ENCODE data around the gene PIK3R1.

DNA sequence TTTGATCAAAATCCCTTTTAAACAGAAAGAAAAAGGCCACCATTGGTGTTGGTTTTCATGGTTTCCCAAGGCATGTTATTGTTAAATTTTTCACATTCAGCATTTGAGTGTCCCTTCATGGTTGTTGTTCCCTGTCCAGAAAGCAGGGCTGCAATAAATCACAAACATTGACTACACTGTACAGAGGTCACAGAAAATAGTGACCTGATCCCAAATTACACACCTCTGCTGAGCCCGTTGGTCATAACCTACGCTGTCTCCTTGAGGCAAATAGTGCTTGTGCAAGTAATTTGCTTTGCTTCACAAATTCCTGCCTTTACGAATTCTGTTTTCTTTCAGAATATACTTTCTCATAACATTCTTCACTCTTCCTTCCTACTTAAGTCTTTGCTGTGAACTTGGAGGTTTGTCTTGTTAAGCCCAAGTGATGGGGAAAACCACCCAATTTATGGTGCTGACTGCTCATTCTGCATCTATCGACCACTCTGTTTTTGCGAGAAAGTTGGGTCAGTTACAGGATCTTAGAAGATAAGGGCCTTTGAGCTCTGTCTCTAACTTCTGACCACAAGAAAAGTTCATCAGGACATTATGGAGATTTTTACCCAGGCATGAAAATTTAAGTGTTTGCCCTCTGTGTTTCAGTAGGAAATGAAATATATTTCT, 16.0 kb downstream of the PIK3R1 start:
- no peak for TF ChIP-seq EZH2 (IDR thresholded peaks at IDR 0.05; ENCODE audit: low read length)
- TF ChIP-seq, protein P1, sequence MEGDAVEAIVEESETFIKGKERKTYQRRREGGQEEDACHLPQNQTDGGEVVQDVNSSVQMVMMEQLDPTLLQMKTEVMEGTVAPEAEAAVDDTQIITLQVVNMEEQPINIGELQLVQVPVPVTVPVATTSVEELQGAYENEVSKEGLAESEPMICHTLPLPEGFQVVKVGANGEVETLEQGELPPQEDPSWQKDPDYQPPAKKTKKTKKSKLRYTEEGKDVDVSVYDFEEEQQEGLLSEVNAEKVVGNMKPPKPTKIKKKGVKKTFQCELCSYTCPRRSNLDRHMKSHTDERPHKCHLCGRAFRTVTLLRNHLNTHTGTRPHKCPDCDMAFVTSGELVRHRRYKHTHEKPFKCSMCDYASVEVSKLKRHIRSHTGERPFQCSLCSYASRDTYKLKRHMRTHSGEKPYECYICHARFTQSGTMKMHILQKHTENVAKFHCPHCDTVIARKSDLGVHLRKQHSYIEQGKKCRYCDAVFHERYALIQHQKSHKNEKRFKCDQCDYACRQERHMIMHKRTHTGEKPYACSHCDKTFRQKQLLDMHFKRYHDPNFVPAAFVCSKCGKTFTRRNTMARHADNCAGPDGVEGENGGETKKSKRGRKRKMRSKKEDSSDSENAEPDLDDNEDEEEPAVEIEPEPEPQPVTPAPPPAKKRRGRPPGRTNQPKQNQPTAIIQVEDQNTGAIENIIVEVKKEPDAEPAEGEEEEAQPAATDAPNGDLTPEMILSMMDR (optimal IDR thresholded peaks at IDR 0.05 in 1 of 3, IDR thresholded peaks at IDR 0.05 in 1 of 3, conservative IDR thresholded peaks at IDR 0.05 in 1 of 3; ENCODE audit: extremely low read depth in 1 of 3, insufficient read depth in 2 of 3, low read length in 3 of 3): no peak

Data from keratinocyte (primary cell).